ENCODE measurements around the gene CEP120. TPM values are rescaled to one million over a fixed set of nuclear protein-coding genes. Genes with fewer than 3 reads are reported as not detected.
"Not testable (repeated sequence)": the region's sequence is repeated elsewhere in the genome, so short reads cannot be mapped to it uniquely, and the experiment has no call there.

The CEP120 gene
- total RNA-seq, 4 donors from 2014 or later: 14.3 to 24.1 (median 15.8) TPM

GRCh38 chr5:123340928-123341327 lies 82.3 kb downstream of the CEP120 start:
- 64% methylated on average over 2 of the region's 2 CpGs for WGBS
- TF ChIP-seq, protein P1, sequence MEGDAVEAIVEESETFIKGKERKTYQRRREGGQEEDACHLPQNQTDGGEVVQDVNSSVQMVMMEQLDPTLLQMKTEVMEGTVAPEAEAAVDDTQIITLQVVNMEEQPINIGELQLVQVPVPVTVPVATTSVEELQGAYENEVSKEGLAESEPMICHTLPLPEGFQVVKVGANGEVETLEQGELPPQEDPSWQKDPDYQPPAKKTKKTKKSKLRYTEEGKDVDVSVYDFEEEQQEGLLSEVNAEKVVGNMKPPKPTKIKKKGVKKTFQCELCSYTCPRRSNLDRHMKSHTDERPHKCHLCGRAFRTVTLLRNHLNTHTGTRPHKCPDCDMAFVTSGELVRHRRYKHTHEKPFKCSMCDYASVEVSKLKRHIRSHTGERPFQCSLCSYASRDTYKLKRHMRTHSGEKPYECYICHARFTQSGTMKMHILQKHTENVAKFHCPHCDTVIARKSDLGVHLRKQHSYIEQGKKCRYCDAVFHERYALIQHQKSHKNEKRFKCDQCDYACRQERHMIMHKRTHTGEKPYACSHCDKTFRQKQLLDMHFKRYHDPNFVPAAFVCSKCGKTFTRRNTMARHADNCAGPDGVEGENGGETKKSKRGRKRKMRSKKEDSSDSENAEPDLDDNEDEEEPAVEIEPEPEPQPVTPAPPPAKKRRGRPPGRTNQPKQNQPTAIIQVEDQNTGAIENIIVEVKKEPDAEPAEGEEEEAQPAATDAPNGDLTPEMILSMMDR (IDR thresholded peaks at IDR 0.05): no peak
- TF ChIP-seq EP300 (IDR thresholded peaks at IDR 0.05) (no peak), POLR2A (IDR thresholded peaks at IDR 0.05; ENCODE audit: low read depth) (no peak), POLR2AphosphoS5 (IDR thresholded peaks at IDR 0.05) (no peak)
- Histone ChIP-seq H3K27me3 (no peaks in the 10 kb centered on the region), H3K9me3 (no peaks in the 10 kb centered on the region), H3K36me3 (no peaks in the 10 kb centered on the region), H3K4me3 (no peak overlapping the region), H3K4me1 (peaks cover 0 to 14% (median 11%) of the 10 kb centered on the region in 4 donors), H3K27ac (replicated peaks in 1 of 4) (no peak overlapping the region)
- intact Hi-C loops (cut with DNase I): loop anchor here (10.0 kb wide), 2 partner anchors 436 to 636 kb away; no protein-coding TSS in a partner anchor
- no peak for DNase-seq (ENCODE audit: extremely low spot score)

DNA sequence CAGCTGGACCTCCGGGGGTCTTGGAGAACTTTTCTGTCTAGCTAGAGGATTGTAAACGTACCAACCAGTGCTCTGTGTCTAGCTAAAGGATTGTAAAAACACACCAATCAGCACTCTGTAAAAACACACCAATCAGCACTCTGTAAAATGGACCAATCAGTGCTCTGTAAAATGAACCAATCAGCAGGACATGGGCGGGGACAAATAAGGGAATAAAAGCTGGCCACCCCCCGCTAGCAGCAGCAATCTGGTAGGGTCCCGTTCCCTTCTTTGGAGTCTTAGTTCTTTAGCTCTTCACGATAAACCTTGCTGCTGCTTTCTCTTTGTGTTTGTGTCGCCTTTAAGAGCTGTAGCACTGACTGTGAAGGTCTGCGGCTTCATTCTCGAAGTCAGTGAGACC lies 114.8 kb downstream of the CEP120 start:
- DNase-seq (ENCODE audit: extremely low spot score); intact Hi-C loops (cut with DNase I); H3K4me1 ChIP-seq; H3K27me3 ChIP-seq; H3K36me3 ChIP-seq; H3K9me3 ChIP-seq; H3K4me3 ChIP-seq; H3K27ac ChIP-seq (replicated peaks in 1 of 4): not testable (repeated sequence)
- 92% methylated on average over 9 of the region's 9 CpGs for WGBS

GRCh38 chr5:123305751-123306150 lies 117.5 kb downstream of the CEP120 start:
- no peaks in the 10 kb centered on the region for H3K4me1 ChIP-seq
- no peak for TF ChIP-seq POLR2AphosphoS5 (IDR thresholded peaks at IDR 0.05)
- H3K27ac ChIP-seq (replicated peaks in 1 of 4): no peak overlapping the region
- DNase-seq (ENCODE audit: extremely low spot score): no peak
- WGBS: 93% methylated on average over 4 of the region's 4 CpGs
- no peak overlapping the region for H3K4me3 ChIP-seq
- no peaks in the 10 kb centered on the region for H3K36me3 ChIP-seq
- H3K27me3 ChIP-seq: no peaks in the 10 kb centered on the region
- intact Hi-C loops (cut with DNase I): no loop called here
- no peaks in the 10 kb centered on the region for H3K9me3 ChIP-seq

GRCh38 chr5:123304777-123305316 lies 118.4 kb downstream of the CEP120 start:
- TF ChIP-seq POLR2AphosphoS5 (IDR thresholded peaks at IDR 0.05): no peak
- TF ChIP-seq POLR2A (IDR thresholded peaks at IDR 0.05; ENCODE audit: low read depth): no peak
- Histone ChIP-seq H3K27me3 (no peaks in the 10 kb centered on the region), H3K4me1 (no peaks in the 10 kb centered on the region), H3K4me3 (no peak overlapping the region), H3K9me3 (no peaks in the 10 kb centered on the region), H3K36me3 (no peaks in the 10 kb centered on the region), H3K27ac (replicated peaks in 1 of 4) (no peak overlapping the region)
- intact Hi-C loops (cut with DNase I): no loop called here
- no peak for DNase-seq (ENCODE audit: extremely low spot score)

GRCh38 chr5:123303802-123304201 lies 119.4 kb downstream of the CEP120 start:
- DNase-seq (ENCODE audit: extremely low spot score): no peak
- Histone ChIP-seq H3K27ac (replicated peaks in 1 of 4) (no peak overlapping the region), H3K4me3 (no peak overlapping the region), H3K36me3 (no peaks in the 10 kb centered on the region), H3K4me1 (no peaks in the 10 kb centered on the region), H3K27me3 (no peaks in the 10 kb centered on the region), H3K9me3 (no peaks in the 10 kb centered on the region)
- WGBS: 84% methylated on average over 3 of the region's 3 CpGs
- intact Hi-C loops (cut with DNase I): no loop called here
- TF ChIP-seq POLR2A (IDR thresholded peaks at IDR 0.05; ENCODE audit: low read depth) (no peak), EP300 (IDR thresholded peaks at IDR 0.05) (no peak), POLR2AphosphoS5 (IDR thresholded peaks at IDR 0.05) (no peak)
- TF ChIP-seq, protein P1 (IDR thresholded peaks at IDR 0.05): no peak

- H3K27ac ChIP-seq (replicated peaks in 1 of 4): no peak overlapping the region
- TF ChIP-seq, protein P1 (IDR thresholded peaks at IDR 0.05): no peak
- TF ChIP-seq POLR2A (IDR thresholded peaks at IDR 0.05; ENCODE audit: low read depth): no peak
- TF ChIP-seq POLR2AphosphoS5 (IDR thresholded peaks at IDR 0.05): no peak
- no peak for TF ChIP-seq EP300 (IDR thresholded peaks at IDR 0.05)
- no peaks in the 10 kb centered on the region for H3K27me3 ChIP-seq
- WGBS: 93% methylated on average over 4 of the region's 4 CpGs
- H3K4me1 ChIP-seq: no peaks in the 10 kb centered on the region
- no peaks in the 10 kb centered on the region for H3K36me3 ChIP-seq
- intact Hi-C loops (cut with DNase I): no loop called here
- H3K9me3 ChIP-seq: peaks cover 0 to 3% (median 0%) of the 10 kb centered on the region in 4 donors
- no peak overlapping the region for H3K4me3 ChIP-seq
- no peak for DNase-seq (ENCODE audit: extremely low spot score)
Measured at GRCh38 chr5:123300266-123300665, 122.9 kb downstream of the CEP120 start.

All from esophagus muscularis mucosa (tissue), 4 donors.